GDM1 (cell line): ENCODE results near the gene GPNMB.
"Not testable (repeated sequence)": the region's sequence is repeated elsewhere in the genome, so short reads cannot be mapped to it uniquely, and the experiment has no call there.

Experiments used
- DNase-seq: peaks from one replicate; lab custom pipeline; 2025; lab: John Stamatoyannopoulos, UW

The GPNMB gene

DNA sequence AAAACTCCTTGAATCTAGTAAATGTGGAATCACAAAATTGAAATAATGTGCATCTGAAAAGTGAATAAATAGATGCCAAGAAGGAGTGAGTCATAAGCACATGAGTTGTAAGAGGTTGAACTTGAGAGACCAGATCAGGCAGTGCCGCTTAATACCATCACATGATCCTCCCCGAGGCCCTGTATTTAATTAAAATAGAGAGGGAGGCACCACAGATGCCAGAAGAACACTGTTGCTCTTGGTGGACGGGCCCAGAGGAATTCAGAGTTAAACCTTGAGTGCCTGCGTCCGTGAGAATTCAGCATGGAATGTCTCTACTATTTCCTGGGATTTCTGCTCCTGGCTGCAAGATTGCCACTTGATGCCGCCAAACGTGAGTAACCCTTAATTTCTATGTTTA, at the start of gene GPNMB:
TSS of gene GPNMB (plus strand) at position 221 of the 400 bp plus-strand sequence. CDS start at position 304, 83 bp downstream.
- no peak for DNase-seq

DNA sequence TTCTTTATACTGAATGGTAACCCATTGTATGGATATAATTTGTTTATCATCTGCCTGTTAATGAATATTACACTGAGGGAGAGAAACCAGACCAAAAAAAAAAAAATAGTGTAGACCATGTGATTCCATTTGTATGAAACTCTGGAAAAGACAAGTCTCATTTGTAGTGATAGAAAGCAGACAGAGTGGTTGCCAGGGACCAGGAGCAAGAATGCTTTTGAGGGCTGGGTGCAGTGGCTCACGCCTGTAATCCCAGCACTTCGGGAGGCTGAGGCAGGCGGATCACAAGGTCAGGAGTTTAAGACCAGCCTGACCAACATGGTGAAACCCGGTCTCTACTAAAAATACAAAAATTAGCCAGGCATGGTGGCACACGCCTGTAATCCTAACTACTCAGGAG, 48.8 kb upstream of the GPNMB start:
- not testable (repeated sequence) for DNase-seq

GRCh38 chr7:23200331-23200730, 46.2 kb upstream of the GPNMB start:
- no peak for DNase-seq

DNA sequence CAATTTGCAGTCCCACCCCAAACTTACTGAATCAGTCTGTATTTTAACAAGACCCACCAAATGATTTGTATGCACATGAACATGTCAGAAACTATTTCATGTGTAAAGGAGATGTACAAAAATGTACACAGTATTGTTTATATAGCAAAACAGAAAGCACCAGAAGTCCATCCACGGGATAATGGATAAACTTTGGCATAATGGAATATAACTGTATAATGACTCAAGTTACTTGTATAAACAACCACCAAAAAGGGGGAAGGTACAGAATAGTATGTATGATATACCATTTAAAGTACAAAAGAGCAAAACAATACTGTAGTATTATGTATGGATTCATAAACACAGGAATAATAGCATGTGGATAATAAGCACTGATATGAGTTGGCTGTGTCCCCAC, 42.3 kb upstream of the GPNMB start:
- no peak for DNase-seq

DNA sequence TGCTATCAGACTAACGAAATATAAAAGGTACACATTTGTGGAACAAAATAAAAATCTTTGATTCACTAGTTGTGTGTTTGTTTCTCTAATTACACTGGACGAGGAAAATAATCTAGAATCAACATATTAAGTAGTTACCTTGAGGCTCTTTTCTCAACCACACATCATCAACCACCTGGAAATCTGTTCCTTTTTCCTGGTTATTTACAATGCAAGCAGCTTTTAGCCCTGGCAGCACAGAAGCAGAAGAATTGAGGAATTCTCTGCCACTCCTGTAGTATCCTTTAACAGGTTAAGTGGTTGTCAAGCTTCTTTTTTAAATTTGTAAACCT, 41.0 kb upstream of the GPNMB start:
- DNase-seq, result no peak

DNA sequence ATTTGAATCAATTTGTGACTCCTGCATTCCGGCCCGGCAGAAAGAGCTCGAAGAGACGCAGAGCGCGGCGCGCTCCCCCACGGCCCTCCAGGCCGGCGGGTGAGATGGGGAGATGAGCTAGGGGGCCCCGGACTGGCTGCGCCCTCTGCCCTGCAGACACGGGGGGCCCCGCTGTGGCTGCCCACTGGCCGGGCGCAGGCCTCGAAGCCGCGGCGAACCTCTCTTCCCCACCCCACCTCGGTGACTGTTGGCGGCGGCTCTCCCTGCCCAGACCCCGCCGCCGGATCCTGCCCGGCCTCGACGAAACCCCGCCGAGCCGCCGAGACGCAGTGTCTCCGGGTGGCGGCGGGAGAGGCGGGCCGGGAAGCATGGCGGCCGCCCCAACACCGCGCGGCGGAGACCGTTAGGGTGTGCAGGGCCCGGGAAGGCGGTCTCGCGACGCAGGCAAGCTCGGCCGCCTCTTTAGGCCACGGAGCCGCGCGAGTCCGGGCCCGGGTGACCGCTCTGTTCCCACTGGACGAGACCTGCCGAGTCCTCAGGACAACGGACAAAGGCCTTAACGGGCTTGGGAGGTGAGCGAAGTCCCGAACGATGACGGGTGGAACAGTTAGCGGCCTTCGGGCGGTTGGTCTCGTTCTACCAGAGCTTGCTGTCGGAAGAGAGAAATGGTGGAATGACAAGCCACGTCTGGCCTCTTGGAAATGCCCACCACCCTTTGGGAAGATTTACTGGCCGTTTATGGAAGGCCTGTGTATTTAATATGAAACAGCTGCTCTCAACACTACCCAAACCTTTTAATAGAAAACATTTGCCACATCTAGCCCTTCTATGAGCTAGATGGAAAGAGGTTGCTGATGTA, 40.4 kb upstream of the GPNMB start:
- no peak for DNase-seq

GRCh38 chr7:23207021-23207420, 39.6 kb upstream of the GPNMB start:
- DNase-seq, result no peak

DNA sequence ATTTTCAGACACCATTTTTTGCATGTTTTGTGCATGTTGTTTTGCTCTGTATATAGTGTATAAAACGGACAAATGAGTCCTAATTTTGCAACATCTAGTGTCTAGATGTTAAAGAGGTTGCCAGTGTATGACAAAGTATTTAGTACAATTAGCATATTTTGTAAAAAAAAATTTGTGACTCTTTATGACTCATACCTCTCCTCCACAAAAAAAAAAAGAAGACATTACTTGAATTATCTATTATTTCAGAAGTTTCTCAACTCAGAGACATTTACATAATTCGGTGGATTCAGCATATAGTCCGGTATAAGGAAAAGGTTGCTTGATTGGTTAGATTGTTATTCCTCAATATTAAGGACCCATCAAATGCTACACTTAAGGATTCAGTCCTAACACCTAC, 38.7 kb upstream of the GPNMB start:
- no peak for DNase-seq

DNA sequence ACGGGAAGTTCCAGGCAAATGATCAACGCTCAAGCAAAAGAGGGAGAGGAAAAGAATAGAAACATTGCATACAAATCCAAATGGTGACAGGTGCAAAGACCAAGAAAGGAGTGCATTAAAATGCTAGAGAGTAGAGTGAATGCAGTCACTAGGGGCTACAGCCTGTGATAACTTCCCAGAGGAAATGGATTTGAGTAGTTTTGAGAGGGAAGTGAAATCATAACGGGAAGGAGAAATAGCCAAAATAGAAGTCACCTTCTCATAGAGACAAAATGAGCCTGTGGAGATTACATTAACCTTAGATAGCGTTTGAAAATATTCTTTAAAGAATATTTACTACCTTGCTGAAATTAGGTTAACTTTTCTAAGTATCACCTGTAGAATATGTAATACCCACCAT, 38.3 kb upstream of the GPNMB start:
- no peak for DNase-seq

DNA sequence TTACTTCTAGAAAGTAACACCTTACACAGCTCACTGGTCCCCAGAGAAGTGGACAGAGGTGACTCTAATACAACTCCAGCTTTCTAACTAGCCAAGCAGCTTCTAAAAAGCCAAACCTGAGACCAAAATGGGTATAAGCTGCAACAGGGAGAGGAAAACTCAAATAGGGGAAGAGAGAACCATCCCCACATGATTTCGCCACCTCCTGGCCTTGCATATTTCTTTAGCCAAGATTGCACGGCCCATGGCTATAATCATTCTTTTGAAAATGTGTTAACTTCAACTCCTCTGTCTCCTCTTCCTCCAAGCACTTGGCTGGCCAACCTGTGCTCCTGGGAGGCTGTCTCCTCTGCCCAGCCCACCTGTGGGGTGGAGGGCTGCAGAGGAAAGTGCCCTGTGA, 36.1 kb upstream of the GPNMB start:
- no peak for DNase-seq

DNA sequence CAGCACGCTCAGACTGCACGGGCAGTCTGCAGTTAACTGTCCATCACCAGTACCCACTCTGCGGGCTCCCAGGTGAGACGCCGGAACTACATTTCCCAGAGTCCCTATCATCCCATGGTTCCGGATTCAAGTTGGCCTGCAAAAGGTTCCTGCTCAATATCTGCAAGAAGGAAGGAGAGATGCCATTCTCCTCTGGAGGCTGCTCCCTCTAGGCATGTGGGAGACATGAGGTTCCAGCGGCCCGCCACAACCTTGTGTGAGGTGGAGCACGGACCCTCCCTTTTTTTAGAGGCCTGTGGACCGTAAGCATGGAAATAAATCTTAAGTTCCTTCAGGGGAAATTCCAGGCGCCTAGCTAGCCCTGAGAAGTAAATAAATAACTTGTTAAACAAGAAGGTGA, 35.0 kb upstream of the GPNMB start:
- DNase-seq, result no peak

- no peak for DNase-seq
Measured at GRCh38 chr7:23212395-23212794, 34.2 kb upstream of the GPNMB start.

- no peak for DNase-seq
Measured at GRCh38 chr7:23212841-23213240, 33.7 kb upstream of the GPNMB start.

GRCh38 chr7:23213755-23214154, 32.8 kb upstream of the GPNMB start:
- DNase-seq, result no peak

GRCh38 chr7:23214423-23214822, 32.2 kb upstream of the GPNMB start:
- DNase-seq, result no peak

DNA sequence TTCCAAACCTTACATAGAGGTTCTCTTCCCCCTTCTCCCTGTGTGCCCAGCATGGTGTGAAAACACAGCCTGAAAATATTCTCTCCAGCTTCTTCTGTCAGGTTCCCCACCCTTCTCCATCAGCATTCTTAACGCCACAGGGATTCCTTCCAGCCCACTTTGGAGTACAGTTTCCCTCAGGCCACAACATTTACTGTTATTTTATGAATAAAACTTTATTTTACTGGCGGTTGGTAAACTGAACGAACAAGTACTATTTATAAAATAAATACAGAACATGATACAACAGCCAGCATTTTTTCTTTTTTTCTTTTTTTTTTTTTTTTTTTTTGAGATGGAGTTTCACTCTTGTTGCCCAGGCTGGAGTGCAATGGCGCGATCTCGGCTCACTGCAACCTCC, 31.6 kb upstream of the GPNMB start:
- no peak for DNase-seq

GRCh38 chr7:23216021-23216420, 30.6 kb upstream of the GPNMB start:
- DNase-seq, result no peak

DNA sequence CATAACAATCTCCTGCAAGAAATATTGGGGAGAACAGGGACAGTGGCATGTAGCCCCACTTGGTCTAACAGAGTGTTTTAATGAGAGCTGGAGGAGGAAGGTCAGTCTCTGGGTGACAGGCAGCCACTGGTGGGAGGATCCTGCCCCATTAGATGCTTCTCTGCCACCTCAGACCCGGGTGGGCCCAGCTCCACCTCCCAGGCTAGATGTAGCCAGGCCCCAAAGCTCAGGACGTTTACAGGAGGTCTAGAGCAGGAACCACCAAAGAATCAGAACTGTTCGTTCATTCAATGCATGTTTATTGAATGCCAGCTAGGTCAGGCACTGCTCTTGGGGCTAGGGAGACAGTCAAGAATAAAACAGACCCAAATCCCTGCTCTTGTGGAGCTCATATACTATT, 28.4 kb upstream of the GPNMB start:
- DNase-seq, result no peak

- DNase-seq, result no peak
Measured at GRCh38 chr7:23220690-23221305, 25.8 kb upstream of the GPNMB start.

DNA sequence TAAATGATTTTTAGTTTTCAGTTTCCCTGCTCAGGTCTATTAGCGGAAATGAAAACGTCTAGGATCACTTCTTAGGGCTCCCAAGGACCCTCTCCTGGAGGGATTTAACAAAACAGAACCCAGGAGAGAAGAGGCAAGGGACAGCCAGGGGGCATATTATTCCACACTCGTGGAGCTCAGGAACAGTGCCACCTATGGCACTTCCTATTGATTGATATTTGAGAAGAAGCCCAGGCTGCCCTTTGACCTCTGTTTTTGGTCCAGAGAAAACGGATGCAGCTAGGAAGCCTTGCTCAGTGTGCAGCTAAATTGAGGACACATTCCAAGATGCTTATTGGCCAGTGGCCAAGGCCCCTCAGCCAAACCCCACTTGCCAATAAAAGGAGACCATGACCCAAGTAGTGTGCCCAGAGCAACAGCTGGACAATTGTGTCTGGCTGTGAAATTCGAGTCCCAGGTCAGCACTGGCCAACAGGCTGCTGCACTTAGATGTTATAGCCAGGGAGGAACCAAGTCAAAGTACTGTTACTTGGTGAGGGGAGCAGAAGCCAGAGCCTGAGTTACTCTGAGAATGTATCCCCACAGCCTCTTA, 24.0 kb upstream of the GPNMB start:
- DNase-seq, result no peak

DNA sequence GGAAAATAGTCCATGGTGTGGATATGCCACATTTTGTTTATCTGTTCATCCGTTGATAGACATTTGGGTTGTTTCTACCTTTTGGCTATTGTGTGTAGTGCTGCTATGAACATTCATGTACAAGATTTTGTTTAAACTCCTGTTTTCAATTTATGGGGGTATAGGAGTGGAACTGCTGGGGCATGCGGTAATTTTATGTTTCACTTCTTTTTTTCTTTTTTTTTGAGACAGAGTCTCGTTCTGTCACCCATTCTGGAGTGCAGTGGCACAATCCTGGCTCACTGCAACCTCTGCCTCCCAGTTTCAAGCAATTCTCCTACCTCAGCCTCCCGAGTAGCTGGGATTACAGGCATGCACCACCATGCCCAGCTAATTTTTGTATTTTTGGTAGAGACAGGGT, 22.2 kb upstream of the GPNMB start:
- not testable (repeated sequence) for DNase-seq

GRCh38 chr7:23226844-23227450, 19.6 kb upstream of the GPNMB start:
- peak; percentile 57 for DNase-seq

GRCh38 chr7:23228412-23228811, 18.2 kb upstream of the GPNMB start:
- no peak for DNase-seq
